Esophagus muscularis mucosa (tissue), 3 donors: ENCODE data around the gene BLOC1S3.

Source experiments
- POLR2A ChIP-seq: fragments of 450-650 bp; IDR thresholded peaks from one replicate; pipeline ENCODE4 v1.6.1; 2017; ENCODE audit warnings: antibody characterized with exemption, moderate library complexity, mild to moderate bottlenecking, low read depth
- TF ChIP-seq, protein P1 (sequence below), 3 experiments: fragments of 200-600 bp in 2 of 3; fragments of 450-650 bp in 1 of 3; sonication (generic) in 2 of 3; IDR thresholded peaks; one replicate each; pipeline ENCODE4 v1.5.1; 2017 to 2019; ENCODE audit warnings: antibody characterized with exemption in 3 of 3, mild to moderate bottlenecking in 2 of 3, moderate library complexity in 1 of 3

- TF ChIP-seq, protein P1, sequence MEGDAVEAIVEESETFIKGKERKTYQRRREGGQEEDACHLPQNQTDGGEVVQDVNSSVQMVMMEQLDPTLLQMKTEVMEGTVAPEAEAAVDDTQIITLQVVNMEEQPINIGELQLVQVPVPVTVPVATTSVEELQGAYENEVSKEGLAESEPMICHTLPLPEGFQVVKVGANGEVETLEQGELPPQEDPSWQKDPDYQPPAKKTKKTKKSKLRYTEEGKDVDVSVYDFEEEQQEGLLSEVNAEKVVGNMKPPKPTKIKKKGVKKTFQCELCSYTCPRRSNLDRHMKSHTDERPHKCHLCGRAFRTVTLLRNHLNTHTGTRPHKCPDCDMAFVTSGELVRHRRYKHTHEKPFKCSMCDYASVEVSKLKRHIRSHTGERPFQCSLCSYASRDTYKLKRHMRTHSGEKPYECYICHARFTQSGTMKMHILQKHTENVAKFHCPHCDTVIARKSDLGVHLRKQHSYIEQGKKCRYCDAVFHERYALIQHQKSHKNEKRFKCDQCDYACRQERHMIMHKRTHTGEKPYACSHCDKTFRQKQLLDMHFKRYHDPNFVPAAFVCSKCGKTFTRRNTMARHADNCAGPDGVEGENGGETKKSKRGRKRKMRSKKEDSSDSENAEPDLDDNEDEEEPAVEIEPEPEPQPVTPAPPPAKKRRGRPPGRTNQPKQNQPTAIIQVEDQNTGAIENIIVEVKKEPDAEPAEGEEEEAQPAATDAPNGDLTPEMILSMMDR (IDR thresholded peaks at IDR 0.05), result no peak
- TF ChIP-seq POLR2A, result no peak
These were observed 37.0 kb downstream of the BLOC1S3 start for GRCh38 chr19:45215391-45216191.
